Neuronal stem cell (in vitro differentiated cells): ENCODE data around the gene MLANA.

Experiments
- DNase-seq: peaks from one replicate; pipeline ENCODE4 v3.0.0-alpha.2; 2013; ENCODE audit warnings: low spot score
- H2AFZ ChIP-seq: one replicate; pipeline ENCODE4 v1.6.1; 2013; ENCODE audit warnings: mild to moderate bottlenecking, low read length, inconsistent platforms
- H2AK5ac ChIP-seq: 2 replicates; pipeline ENCODE4 v1.6.1; 2013; ENCODE audit warnings: low read depth, mild to moderate bottlenecking, inconsistent platforms, low read length, moderate library complexity, mixed read lengths
- H2BK120ac ChIP-seq: 2 replicates; pipeline ENCODE4 v1.6.1; 2013; ENCODE audit warnings: low read depth, mild to moderate bottlenecking, inconsistent platforms, low read length, moderate library complexity, mixed read lengths
- H2BK12ac ChIP-seq: one replicate; pipeline ENCODE4 v1.6.1; 2013; ENCODE audit warnings: low read length, inconsistent platforms
- H2BK15ac ChIP-seq: 2 replicates; pipeline ENCODE4 v1.6.1; 2013; ENCODE audit warnings: mild to moderate bottlenecking, low read length, inconsistent platforms, mixed read lengths
- H2BK5ac ChIP-seq: one replicate; pipeline ENCODE4 v1.6.1; 2013; ENCODE audit warnings: inconsistent platforms, mild to moderate bottlenecking, low read length, moderate library complexity
- H3K14ac ChIP-seq: one replicate; pipeline ENCODE4 v1.6.1; 2013; ENCODE audit warnings: low read length, inconsistent platforms
- H3K18ac ChIP-seq: 2 replicates; pipeline ENCODE4 v1.6.1; 2013; ENCODE audit warnings: low read length, inconsistent platforms
- H3K23ac ChIP-seq: 2 replicates; pipeline ENCODE4 v1.6.1; 2013; ENCODE audit warnings: low read depth, mild to moderate bottlenecking, mixed read lengths, low read length, inconsistent platforms; ENCODE audit not compliant: poor library complexity
- H3K27ac ChIP-seq: replicated peaks from 3 replicates; pipeline ENCODE4 v1.5.1; 2013; ENCODE audit warnings: low read length, inconsistent platforms
- H3K27me3 ChIP-seq, 3 experiments: 2 replicates each; pipeline ENCODE4 v1.6.1; 2013; ENCODE audit warnings: low read length in 3 of 3, mild to moderate bottlenecking in 2 of 3, inconsistent platforms in 1 of 3, low read depth in 1 of 3, mixed read lengths in 1 of 3, moderate library complexity in 1 of 3; ENCODE audit not compliant: control insufficient read depth in 3 of 3, insufficient read depth in 3 of 3
- H3K36me3 ChIP-seq, 2 donors: replicated peaks in 1 of 2; 2 replicates each; pipeline ENCODE4 v1.6.1; 2013; ENCODE audit warnings: low read length in 2 of 2; ENCODE audit not compliant: control insufficient read depth in 2 of 2, insufficient read depth in 2 of 2
- H3K4ac ChIP-seq: 2 replicates; pipeline ENCODE4 v1.6.1; 2013; ENCODE audit warnings: inconsistent platforms, mild to moderate bottlenecking, low read length, moderate library complexity
- H3K4me1 ChIP-seq, 2 donors: 1 replicate in 1 of 2; 2 replicates in 1 of 2; pipeline ENCODE4 v1.6.1; 2013; ENCODE audit warnings: low read length in 2 of 2, low read depth in 1 of 2; ENCODE audit not compliant: control insufficient read depth in 2 of 2, insufficient read depth in 1 of 2
- H3K4me2 ChIP-seq: one replicate; pipeline ENCODE4 v1.6.1; 2013; ENCODE audit warnings: mild to moderate bottlenecking, low read length, inconsistent platforms; ENCODE audit not compliant: insufficient read depth, poor library complexity, severe bottlenecking
- H3K4me3 ChIP-seq, 2 donors: 2 replicates each; pipeline ENCODE4 v1.5.1; 2013; ENCODE audit warnings: low read length in 2 of 2, mild to moderate bottlenecking in 2 of 2, inconsistent platforms in 1 of 2, moderate library complexity in 1 of 2
- H3K79me1 ChIP-seq: one replicate; pipeline ENCODE4 v1.6.1; 2013; ENCODE audit warnings: low read depth, mild to moderate bottlenecking, inconsistent platforms, low read length, moderate library complexity
- H3K9ac ChIP-seq: one replicate; pipeline ENCODE4 v1.6.1; 2013; ENCODE audit warnings: mild to moderate bottlenecking, low read depth, low read length, inconsistent platforms; ENCODE audit not compliant: poor library complexity
- H3K9me3 ChIP-seq, 2 donors: replicated peaks in 1 of 2; 2 replicates each; pipeline versions ENCODE3 to v1.6.1; 2013; ENCODE audit warnings: low read length in 2 of 2, mild to moderate bottlenecking in 2 of 2, inconsistent platforms in 1 of 2, low read depth in 1 of 2, mixed read lengths in 1 of 2, moderate library complexity in 1 of 2; ENCODE audit not compliant: control insufficient read depth in 2 of 2, insufficient read depth in 1 of 2
- H4K8ac ChIP-seq: one replicate; pipeline ENCODE4 v1.6.1; 2013; ENCODE audit warnings: low read depth, mild to moderate bottlenecking, inconsistent platforms, low read length, moderate library complexity
- H4K91ac ChIP-seq: one replicate; pipeline ENCODE4 v1.6.1; 2013; ENCODE audit warnings: low read length, low read depth, mild to moderate bottlenecking, inconsistent platforms; ENCODE audit not compliant: poor library complexity
- WGBS, 2 donors: extraction: QIAGEN DNeasy Blood & Tissue Kit; methylation state at CpG; one replicate each; pipeline ENCODE4 v1.1.7; 2013; ENCODE audit warnings: missing lambda C conversion rate in 2 of 2, mixed read lengths in 1 of 2; ENCODE audit not compliant: insufficient read length in 2 of 2, insufficient replicate concordance in 1 of 2; ENCODE audit errors: extremely low coverage in 2 of 2; 5-methylcytosine and 5-hydroxymethylcytosine counted together

MLANA gene

DNA sequence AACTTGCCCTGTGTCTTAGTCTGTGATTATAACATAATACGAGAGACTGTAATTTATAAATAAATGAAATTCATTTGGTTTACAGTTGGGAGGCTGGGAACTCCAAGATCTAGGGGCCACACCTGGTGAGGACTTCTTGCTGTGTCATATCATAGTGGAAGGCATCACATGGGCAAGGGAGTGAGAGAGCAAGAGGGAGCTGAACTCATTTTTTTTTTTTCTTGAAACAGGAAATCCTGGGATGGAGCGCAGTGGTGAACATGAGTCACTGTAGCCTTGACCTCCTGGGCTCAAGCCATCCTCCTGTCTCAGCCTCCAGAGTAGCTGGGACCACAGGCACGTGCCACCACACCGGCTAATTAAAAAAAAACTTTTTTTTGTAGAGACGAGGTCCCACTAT lies 7.2 kb downstream of the MLANA start:
- Histone ChIP-seq H2BK120ac (no peak overlapping the region), H3K4ac (no peak overlapping the region), H3K27ac (no peak overlapping the region), H3K9me3 (no peaks in the 10 kb centered on the region), H2BK12ac (no peak overlapping the region), H4K8ac (no peak overlapping the region), H3K18ac (no peak overlapping the region), H3K4me2 (no peak overlapping the region), H3K23ac (no peak overlapping the region), H3K4me3 (no peak overlapping the region), H2AK5ac (no peak overlapping the region), H3K79me1 (no peaks in the 10 kb centered on the region), H3K36me3 (no peaks in the 10 kb centered on the region), H2AFZ (no peak overlapping the region), H2BK15ac (no peak overlapping the region), H3K14ac (no peak overlapping the region), H4K91ac (no peak overlapping the region), H3K27me3 (no peaks in the 10 kb centered on the region), H2BK5ac (no peak overlapping the region), H3K4me1 (peaks cover 0 to 1% of the 10 kb centered on the region in 2 donors), H3K9ac (no peak overlapping the region)
- WGBS, 2 donors = no CpG with 5 or more reads among the region's 5 CpGs
- no peak for DNase-seq

DNA sequence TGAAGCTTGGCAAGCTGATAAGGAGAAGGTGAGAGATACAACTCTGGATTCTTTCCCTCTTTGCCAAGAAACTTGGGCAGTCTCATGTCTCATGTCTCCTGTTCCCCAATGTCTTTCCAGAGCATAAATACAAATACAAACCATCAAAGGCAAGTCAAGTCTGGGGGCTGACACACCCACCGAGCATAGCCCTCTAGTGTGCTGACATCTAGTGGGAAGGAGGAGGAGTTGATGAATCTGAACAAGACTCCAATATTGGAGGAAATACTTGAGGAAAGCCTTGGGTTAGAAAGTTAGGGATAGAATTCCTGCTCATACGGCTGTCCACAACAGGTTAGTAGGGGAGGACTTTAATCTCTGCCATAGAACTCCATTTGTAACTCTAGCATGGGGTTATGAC lies 8.6 kb downstream of the MLANA start:
- Histone ChIP-seq H3K79me1 (no peaks in the 10 kb centered on the region), H3K4ac (no peak overlapping the region), H3K9me3 (no peaks in the 10 kb centered on the region), H2BK120ac (no peak overlapping the region), H2AK5ac (no peak overlapping the region), H2BK15ac (no peak overlapping the region), H4K91ac (no peak overlapping the region), H2BK5ac (no peak overlapping the region), H4K8ac (no peak overlapping the region), H3K4me3 (no peak overlapping the region), H3K27me3 (no peaks in the 10 kb centered on the region), H3K4me1 (no peaks in the 10 kb centered on the region), H2BK12ac (no peak overlapping the region), H3K18ac (no peak overlapping the region), H3K14ac (no peak overlapping the region), H3K36me3 (no peaks in the 10 kb centered on the region), H3K4me2 (no peak overlapping the region), H2AFZ (no peak overlapping the region), H3K27ac (no peak overlapping the region), H3K9ac (no peak overlapping the region), H3K23ac (no peak overlapping the region)
- DNase-seq = no peak
- WGBS, 2 donors = no CpG with 5 or more reads among the region's 2 CpGs

GRCh38 chr9:5900622-5901021 lies 9.9 kb downstream of the MLANA start:
- Histone ChIP-seq H2BK120ac (no peak overlapping the region), H3K79me1 (no peaks in the 10 kb centered on the region), H2AFZ (no peak overlapping the region), H3K4me2 (no peak overlapping the region), H3K23ac (no peak overlapping the region), H4K8ac (no peak overlapping the region), H3K9ac (no peak overlapping the region), H4K91ac (no peak overlapping the region), H2BK12ac (no peak overlapping the region), H2AK5ac (no peak overlapping the region), H3K27ac (no peak overlapping the region), H3K4ac (no peak overlapping the region), H2BK5ac (no peak overlapping the region), H3K14ac (no peak overlapping the region), H3K36me3 (no peaks in the 10 kb centered on the region), H3K18ac (no peak overlapping the region), H3K9me3 (no peaks in the 10 kb centered on the region), H3K4me3 (no peak overlapping the region), H3K27me3 (no peaks in the 10 kb centered on the region), H3K4me1 (no peaks in the 10 kb centered on the region), H2BK15ac (no peak overlapping the region)
- no peak for DNase-seq

DNA sequence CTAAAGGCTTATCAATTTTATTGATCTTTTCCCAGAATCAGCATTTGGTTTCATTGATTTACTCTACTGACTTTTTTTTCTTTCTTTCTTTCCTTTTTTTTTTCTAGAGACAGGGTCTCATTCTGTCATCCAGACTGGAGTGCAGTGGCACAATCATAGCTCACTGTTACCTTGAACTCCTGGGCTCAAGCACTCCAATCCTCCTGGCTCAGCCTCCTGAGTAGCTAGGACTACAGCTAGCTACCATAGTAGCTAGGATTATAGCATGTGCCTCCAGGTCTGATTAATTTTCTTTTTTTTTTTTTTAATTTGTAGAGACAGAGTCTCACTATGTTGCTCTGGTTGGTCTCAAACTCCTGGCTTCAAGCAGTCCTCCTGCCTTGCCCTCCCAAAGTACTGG lies 11.7 kb downstream of the MLANA start:
- Histone ChIP-seq H3K27me3 (no peaks in the 10 kb centered on the region), H3K4me3 (no peak overlapping the region), H3K18ac (no peak overlapping the region), H2BK120ac (no peak overlapping the region), H3K4me2 (no peak overlapping the region), H3K27ac (no peak overlapping the region), H3K4me1 (no peaks in the 10 kb centered on the region), H2AK5ac (no peak overlapping the region), H3K36me3 (no peaks in the 10 kb centered on the region), H3K23ac (no peak overlapping the region), H2BK5ac (no peak overlapping the region), H3K9ac (no peak overlapping the region), H3K9me3 (no peaks in the 10 kb centered on the region), H3K4ac (no peak overlapping the region), H4K8ac (no peak overlapping the region), H2BK15ac (no peak overlapping the region), H4K91ac (no peak overlapping the region), H3K79me1 (no peaks in the 10 kb centered on the region), H3K14ac (no peak overlapping the region), H2BK12ac (no peak overlapping the region), H2AFZ (no peak overlapping the region)
- no peak for DNase-seq
